HL-60/S4 (cell line): ENCODE results near the gene FKBP15.

Experiments
- in situ Hi-C: fragments of 300-500 bp; cut with MboI; formaldehyde crosslinking; loops from 2 replicates; pipeline ENCODE4 v1.14.3; 2022; ENCODE audit warnings: low sequenced_read_pairs

Gene FKBP15

DNA sequence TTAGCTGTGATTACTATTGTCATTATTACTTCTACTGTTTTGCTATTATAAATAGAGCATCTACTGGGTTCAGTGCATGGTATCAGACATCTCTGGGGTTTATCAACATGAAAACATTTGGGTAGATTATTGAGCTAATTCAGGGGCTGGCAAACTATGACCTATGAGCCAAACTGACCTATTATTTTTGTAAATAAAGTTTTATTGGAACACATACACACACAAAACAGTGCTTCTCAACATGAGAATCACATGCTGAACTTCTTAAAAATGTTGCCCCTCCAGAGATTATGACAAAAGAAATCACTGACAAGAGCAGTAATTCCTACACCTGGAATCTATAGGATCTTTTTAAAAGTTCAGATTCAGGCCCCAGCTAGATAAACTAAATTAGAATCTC is 39.9 kb downstream of the FKBP15 start:
- in situ Hi-C loops = no loop called here

DNA sequence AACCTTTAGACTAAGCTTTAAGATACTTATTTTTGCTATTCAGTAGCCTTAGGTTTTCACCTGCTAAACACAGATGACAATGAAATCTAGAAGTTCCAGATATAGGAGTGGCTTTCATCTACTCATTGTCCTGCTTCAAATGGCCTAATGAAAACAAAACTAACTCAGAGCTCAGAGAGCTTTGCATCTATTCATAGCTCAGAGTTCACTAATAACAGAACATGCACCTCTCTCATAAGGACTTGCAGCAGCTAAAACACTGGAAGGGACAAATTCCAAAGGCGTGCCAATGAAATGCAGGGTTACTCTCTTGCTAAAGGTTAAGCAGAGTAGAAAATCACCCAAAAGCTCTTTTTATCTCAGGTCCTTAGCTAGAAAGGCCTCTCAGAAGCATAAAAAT is 41.2 kb downstream of the FKBP15 start:
- in situ Hi-C loops = no loop called here

DNA sequence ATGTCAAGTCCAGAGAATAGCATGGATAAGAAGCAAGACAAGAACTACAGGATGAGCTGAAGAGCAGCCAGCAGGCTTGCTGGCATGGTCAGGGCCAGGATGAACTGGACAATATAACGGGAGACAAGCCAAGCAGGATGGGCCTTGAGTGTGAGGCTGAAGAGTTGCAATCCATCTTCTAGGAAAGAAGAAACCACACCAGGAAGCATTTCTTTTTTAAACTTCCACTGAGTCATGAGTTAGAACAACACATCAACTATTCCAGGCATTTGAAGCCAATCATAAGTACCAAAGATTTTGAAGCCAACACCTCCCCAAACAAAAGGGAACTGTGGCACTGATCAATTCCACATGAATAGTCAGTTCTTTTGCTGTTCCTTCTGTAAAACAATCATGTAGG is 43.0 kb downstream of the FKBP15 start:
- in situ Hi-C loops = no loop called here

DNA sequence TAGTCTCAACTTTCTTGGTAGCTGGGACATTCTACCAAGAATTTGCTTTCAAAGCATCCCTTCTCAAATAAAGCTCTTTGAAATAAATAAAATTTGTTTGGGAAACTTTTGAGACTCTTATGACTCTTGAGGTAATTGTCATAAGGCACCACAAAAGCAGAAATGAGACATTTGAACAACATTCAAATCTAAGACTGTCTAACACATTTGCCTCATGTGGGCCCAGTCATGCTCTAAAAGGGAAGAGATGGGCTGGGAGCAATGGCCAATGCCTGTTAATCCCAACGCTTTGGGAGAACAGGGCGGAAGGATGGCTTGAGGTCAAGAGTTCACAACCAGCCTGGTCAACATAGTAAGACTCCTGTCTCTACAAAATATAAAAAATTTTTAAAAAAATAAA is 43.8 kb downstream of the FKBP15 start:
- in situ Hi-C loops = no loop called here

DNA sequence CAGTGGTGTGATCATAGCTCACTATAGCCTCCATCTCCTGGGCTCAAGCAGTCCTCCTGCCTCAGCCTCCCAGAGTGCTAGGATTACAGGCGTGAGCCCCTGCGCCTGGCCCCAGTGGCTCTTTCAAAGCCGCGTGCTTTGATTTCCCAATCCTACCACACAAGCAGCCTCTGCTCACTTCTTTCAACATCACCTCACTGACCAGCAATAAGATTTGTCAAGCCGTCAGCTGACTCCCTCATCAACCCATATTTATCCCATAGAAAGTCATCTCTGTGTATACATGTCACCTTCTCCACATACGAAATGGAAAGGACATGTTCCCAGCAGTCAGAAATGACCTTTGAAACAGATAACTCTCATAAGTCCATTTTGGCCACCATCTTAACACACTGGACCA is 44.3 kb downstream of the FKBP15 start:
- in situ Hi-C loops = no loop called here

DNA sequence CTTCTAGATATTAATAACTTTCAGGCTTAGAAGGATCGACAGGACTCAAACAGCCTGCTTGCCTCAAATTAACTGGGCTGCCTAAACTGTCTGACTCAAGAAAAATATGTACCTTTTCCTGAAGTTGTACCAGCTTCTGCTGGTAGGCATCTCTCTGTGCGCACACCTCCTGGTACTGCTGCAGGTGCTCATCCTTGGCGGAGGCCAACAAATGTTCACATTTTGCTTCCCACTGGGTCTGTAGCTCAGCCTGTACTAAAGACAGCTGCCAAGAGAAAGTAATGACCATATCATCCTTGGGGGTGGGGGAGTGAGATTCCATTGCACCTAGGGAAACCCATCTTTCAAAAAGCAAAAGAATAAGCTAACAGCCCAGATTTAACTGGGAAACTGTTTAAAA is 47.7 kb downstream of the FKBP15 start:
- in situ Hi-C loops = no loop called here

- in situ Hi-C loops = no loop called here
Measured at GRCh38 chr9:113168809-113169208, 52.3 kb downstream of the FKBP15 start.

DNA sequence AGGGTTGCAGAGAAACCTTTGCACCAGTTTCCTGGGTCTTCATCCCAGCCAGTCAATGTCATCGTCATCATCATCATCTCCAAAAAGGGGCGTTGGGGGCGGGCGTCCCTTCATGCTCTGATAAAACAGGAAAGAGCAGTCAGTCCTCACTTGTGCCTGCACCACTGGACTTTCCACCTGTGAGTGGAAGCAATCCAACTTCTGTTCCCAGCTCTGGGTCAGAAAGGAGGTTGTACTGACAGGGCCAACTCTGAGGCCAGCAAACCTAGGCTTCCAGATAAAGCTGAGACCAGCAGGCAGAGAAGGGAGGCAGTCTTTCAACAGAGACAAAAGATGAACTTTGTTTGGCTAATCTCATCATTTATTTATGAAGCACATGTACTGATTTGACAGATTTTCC is 55.0 kb downstream of the FKBP15 start:
- in situ Hi-C loops = no loop called here

DNA sequence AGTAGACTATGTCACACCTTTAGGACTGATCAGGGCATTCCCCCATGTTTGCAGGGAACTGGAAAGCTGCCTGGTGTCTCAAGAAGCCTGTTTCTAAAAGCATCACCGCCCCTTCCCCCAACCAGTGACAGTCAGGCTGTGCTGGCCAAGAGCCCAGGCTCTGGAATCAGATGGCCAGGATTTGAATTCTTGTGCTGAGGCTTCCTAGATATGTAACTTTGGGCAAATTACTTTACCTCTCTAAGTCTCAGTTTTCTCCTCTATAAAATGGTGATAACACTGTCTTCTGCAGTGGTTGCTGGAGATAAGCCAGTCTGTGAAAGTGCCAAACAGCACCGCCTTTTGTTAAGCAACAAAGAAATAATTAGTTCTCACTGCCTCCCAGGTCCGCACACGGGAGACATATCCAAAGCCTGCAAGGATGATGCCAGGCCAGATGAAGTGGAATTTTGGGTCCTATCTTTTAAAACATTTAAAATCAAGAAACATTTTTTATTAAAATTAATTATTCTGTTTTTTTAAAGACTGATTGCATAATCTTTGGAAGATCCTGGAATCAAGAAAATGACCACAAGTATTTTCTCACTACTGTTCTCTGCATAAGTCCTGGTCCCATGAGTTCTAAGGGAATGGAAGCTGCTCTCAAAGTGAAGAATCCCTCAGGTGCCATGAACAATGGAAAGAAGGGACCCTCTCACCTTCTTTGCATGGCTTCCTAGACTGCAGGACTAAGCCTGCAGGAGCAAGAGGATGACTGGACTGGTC is 56.4 kb downstream of the FKBP15 start:
- in situ Hi-C loops = no loop called here

DNA sequence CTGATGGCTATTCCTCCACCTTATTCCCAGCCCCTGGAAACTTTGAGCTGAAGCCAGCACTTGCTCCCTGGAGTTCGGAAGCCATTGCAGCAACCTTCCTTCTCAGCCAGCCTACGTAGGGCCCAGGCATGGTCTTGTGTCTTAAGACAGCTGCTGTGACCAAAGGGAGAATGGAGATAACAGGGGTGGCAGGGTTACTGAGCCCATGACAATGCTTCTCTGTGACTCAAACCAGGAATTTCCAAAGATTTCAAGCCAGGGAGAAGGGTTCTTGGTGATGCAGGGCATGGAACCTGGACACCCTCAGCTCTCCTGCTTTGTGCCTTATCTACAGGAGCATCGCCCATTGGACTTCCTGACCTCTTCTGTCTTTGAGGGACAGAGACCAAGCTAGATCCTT is 58.1 kb downstream of the FKBP15 start:
- in situ Hi-C loops = no loop called here

- in situ Hi-C loops = no loop called here
Measured at GRCh38 chr9:113160571-113160970, 60.5 kb downstream of the FKBP15 start.

DNA sequence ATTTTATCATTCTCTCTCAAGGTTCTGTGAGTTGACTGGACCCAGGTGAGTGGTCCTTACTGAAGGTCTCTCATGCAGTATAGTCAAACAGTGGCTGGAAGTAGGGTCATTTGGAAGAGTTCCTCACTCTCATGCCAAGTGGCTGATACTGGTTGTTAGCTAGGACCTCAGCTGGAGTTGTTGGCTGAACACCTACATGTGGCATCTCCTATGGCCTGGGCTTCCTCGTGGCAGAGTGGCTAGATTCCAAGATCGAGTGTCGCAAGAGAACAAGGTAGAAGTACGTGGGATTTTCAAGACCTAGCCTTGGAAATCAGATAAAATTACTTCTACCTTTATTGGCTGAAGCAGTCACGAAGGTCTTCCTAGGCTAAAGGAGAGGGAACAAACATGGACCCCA is 62.6 kb downstream of the FKBP15 start:
- in situ Hi-C loops = no loop called here

GRCh38 chr9:113156880-113157279 is 64.2 kb downstream of the FKBP15 start:
- in situ Hi-C loops = no loop called here

DNA sequence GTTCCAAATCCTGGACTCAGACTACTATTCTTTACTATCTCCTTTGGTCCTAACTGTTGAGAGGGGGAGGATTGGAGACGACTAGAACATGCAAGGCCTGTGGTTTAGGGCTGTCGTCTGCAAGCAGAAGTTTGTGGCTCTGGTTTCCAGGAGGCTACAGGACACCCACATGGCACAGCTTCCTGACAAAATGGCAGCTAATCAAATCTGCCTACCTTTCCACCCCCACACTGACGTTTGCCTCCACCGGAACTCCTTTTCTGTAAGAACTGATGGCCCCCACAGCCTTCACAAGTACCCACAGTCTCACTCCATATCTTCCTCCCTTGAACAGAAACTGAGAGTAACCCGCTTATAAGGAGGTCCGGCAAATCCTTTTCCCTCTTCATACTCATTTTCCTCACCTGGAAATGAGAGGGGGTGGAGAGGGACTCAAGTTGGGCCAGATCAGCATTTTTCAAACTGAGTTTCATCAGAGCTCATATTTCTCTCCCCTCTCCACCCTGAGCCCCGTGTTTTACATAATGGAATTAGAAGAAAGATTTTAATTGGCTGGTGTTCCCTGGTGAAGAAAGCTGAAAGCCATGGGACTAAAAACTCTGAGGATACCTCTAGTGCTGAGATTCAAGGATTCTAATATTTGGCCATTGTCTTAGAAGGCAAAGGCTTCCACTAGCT is 65.0 kb downstream of the FKBP15 start:
- in situ Hi-C loops = no loop called here

DNA sequence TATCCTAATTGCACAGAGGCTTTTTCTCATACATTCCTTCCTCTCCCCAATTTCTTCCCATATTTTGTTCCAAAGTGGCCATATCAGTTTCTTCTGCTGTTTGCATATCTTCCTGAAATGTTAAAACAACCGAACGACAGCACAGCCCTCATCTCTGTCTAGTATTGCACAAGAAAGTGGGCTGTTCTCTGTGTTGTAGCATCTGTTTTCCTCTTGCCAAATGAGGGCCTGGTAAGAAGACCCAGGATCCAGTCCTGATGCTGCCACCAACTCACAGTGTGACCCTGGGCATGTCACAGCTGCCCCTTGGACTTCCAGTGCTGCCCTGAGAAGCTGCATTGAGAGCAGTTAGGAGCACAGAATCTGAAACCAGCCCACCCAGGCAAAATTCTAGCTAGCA is 66.1 kb downstream of the FKBP15 start:
- in situ Hi-C loops = no loop called here

DNA sequence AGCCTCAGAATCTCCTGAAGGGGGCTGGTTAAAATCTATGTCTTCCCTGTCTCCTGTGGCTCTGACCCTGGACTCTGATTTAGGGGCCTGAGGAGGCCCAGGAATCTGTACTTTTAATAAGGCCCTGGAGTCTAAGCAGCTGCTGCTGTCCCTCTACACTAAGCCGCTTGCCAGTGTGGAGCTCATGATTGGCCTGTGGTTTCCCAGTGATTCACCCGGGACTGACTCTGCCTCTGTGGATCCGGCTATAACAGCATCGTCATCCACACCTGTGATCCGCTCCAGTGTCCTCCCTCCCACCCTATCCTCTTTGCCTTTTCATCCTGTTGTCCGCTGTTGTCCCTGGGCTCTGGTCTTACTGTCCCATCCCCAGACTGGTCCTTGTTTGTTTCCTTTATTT is 66.6 kb downstream of the FKBP15 start:
- in situ Hi-C loops = no loop called here

DNA sequence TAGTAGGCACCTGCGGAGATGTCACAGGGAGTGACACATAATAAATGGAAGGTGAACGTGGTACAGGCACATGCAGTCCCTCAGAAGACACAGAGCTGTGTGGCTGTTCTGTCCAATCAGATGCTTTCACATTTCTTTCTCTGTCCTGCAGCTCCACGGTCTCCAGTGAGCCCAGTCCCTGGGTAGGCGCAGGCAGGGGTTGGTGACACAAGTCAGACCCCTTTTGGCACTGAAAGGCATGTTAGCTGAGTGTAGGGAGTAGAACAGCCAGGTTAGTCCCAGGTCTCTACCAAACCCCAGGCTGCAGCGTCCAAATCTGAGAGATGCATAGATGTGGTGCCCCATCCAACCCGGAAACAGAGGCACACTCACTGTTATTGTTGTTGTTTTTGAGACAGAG is 67.5 kb downstream of the FKBP15 start:
- in situ Hi-C loops = no loop called here

DNA sequence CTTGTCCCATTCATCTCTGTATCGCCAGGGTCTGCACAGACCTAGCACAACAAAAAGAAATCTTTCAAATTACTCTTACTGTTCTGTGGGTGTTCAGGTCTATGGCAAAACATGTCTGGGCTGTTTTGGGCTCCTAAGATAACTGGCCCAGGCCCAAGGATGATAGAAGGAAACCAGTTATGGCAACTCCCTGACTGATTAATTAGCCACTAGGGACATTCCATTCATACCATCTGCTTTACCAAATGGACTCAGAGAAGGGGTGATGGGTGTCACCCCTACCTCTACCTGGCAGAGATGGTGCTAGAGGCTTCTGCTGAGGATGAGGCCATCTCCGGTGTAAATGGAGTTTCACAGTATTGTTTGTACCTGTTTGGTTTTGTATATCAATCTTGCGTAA is 68.4 kb downstream of the FKBP15 start:
- in situ Hi-C loops = no loop called here

DNA sequence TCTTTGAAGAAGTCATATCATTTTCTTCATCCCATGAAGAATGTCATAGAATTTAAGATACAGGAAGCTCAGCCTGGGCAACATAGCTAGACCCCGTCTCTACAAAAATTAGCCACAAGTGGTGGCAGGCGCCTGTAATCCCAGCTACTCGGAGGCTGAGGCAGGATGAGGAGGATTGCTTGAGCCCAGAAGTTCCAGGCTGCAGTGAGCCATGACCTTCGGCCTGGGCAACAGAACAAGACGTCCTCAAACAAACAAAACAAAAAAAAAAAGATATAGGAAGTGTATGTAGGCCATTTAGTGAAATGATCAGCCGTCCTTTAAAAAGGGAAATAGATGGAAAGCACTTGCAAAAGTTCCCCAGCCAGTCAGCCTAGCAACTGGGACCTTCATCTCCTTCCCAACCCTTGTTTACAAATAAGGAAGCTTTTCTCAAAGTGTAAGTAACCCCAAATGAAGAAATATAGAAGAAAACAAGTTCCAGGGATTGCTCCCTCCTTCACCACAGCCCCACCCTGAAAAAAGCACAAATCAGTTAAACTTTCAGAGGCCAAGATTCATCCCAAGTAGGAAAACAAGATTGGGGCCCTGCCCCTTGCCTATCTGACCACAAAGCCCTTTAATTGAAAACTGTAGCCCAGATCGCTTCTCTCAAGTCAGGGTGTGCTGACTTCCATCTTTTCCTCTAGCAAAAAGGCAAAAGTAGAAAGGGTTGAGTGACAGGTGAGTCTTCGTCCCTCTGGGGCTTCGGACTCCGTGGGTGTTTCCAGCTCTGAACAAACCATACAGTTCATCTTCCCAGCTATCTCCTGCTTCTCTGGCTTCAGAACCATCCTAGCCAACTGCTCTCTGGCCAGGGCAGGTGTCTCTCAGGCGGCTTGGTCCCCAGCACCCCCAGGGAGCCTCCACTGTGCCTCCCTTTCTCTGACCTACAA is 69.1 kb downstream of the FKBP15 start:
- in situ Hi-C loops = no loop called here

- in situ Hi-C loops = no loop called here
Measured at GRCh38 chr9:113150670-113151611, 70.1 kb downstream of the FKBP15 start, which contains the start of gene SLC31A2. Gene SLC31A2, plus strand, starts transcription at chr9:113151007. Its CDS starts 68 bp downstream, at chr9:113151075.
